CD4-positive, alpha-beta T cell (primary cell): ENCODE measurements around the gene NLRP9. TPM values are rescaled to one million over a fixed set of nuclear protein-coding genes. Genes with fewer than 3 reads are reported as not detected.

Experiments
- ATAC-seq: fragments of 200-7000 bp; cut with Tn5 transposase; one replicate; pipeline ENCODE4 v1.10.0; 2022; ENCODE audit warnings: mild to moderate bottlenecking; ENCODE audit not compliant: poor library complexity
- CTCF ChIA-PET: fragments of 350-600 bp; sonication (Branson Sonifier 250); formaldehyde crosslinking; loops from one replicate; lab custom pipeline; 2021; ENCODE audit warnings: antibody characterized with exemption, inconsistent platforms; lab: Charles Lee
- POLR2A ChIA-PET: fragments of 350-600 bp; sonication (Branson Sonifier 250); formaldehyde crosslinking; loops from one replicate; lab custom pipeline; 2021; ENCODE audit warnings: antibody characterized with exemption, inconsistent platforms; lab: Charles Lee
- DNase-seq, 14 experiments: peaks; one replicate each; pipeline ENCODE4 v3.0.0-alpha.2; 2013 to 2020; ENCODE audit warnings: mixed read lengths in 2 of 14
- H3K27ac ChIP-seq, 2 donors: one replicate each; pipeline versions ENCODE4 v1.5.1 to v1.7.0; 2013; ENCODE audit warnings: low read length in 2 of 2, low read depth in 1 of 2, mild to moderate bottlenecking in 1 of 2
- H3K27me3 ChIP-seq, 2 experiments: 1 replicate in 1 of 2; 2 replicates in 1 of 2; pipeline versions ENCODE4 v1.6.1 to v1.7.0; 2013; ENCODE audit warnings: low read length in 2 of 2, control low read depth in 1 of 2, mild to moderate bottlenecking in 1 of 2, moderate library complexity in 1 of 2; ENCODE audit not compliant: insufficient read depth in 2 of 2, control insufficient read depth in 1 of 2
- H3K36me3 ChIP-seq: one replicate; pipeline ENCODE4 v1.6.1; 2013; ENCODE audit warnings: low read length, control low read depth; ENCODE audit not compliant: insufficient read depth
- H3K4me1 ChIP-seq: one replicate; pipeline ENCODE4 v1.6.1; 2013; ENCODE audit warnings: low read length, control low read depth; ENCODE audit not compliant: insufficient read depth
- H3K4me3 ChIP-seq: one replicate; pipeline ENCODE4 v1.5.1; 2013; ENCODE audit warnings: mild to moderate bottlenecking, low read length, moderate library complexity
- H3K9me3 ChIP-seq, 2 experiments: 1 replicate in 1 of 2; 2 replicates in 1 of 2; pipeline versions ENCODE4 v1.6.1 to v1.7.0; 2013; ENCODE audit warnings: low read length in 2 of 2, mild to moderate bottlenecking in 2 of 2, control low read depth in 1 of 2, moderate library complexity in 1 of 2; ENCODE audit not compliant: control insufficient read depth in 1 of 2, insufficient read depth in 1 of 2
- H3K27ac Mint-ChIP-seq: one replicate; pipeline ENCODE4 v1.8.0; 2020; ENCODE audit warnings: mixed read lengths
- H3K27me3 Mint-ChIP-seq: one replicate; pipeline ENCODE4 v1.8.0; 2021; ENCODE audit warnings: mixed read lengths
- H3K36me3 Mint-ChIP-seq: one replicate; pipeline ENCODE4 v1.8.0; 2021; ENCODE audit warnings: low read depth, mixed read lengths
- H3K4me1 Mint-ChIP-seq: one replicate; pipeline ENCODE4 v1.8.0; 2021; ENCODE audit warnings: low read depth, mixed read lengths
- H3K4me3 Mint-ChIP-seq: one replicate; pipeline ENCODE4 v1.8.0; 2020; ENCODE audit warnings: mild to moderate bottlenecking, mixed read lengths
- H3K9me3 Mint-ChIP-seq: one replicate; pipeline ENCODE4 v1.8.0; 2020; ENCODE audit warnings: mixed read lengths
- intact Hi-C, 2 experiments: fragments of 100-400 bp; cut with DNase I in 1 of 2; cut with micrococcal nuclease in 1 of 2; formaldehyde crosslinking; loops; one replicate each; pipeline versions ENCODE4 v1.15.1 to v1.9.0; 2023 to 2025; cut with DNase I, micrococcal nuclease
- total RNA-seq, 174 experiments: library from RNA in 2 of 174; stranded (reverse) in 2 of 174; gene quantifications; one replicate each; pipeline ENCODE4 v1.2.3 and lab custom pipeline; 2021 to 2026
- TF ChIP-seq, protein P1 (sequence below): fragments of 200-600 bp; IDR thresholded peaks from one replicate; pipeline ENCODE4 v1.8.0; 2022; ENCODE audit warnings: antibody characterized with exemption, mild to moderate bottlenecking

NLRP9 gene
- total RNA-seq, 2 experiments from 2014 or later: not detected

DNA sequence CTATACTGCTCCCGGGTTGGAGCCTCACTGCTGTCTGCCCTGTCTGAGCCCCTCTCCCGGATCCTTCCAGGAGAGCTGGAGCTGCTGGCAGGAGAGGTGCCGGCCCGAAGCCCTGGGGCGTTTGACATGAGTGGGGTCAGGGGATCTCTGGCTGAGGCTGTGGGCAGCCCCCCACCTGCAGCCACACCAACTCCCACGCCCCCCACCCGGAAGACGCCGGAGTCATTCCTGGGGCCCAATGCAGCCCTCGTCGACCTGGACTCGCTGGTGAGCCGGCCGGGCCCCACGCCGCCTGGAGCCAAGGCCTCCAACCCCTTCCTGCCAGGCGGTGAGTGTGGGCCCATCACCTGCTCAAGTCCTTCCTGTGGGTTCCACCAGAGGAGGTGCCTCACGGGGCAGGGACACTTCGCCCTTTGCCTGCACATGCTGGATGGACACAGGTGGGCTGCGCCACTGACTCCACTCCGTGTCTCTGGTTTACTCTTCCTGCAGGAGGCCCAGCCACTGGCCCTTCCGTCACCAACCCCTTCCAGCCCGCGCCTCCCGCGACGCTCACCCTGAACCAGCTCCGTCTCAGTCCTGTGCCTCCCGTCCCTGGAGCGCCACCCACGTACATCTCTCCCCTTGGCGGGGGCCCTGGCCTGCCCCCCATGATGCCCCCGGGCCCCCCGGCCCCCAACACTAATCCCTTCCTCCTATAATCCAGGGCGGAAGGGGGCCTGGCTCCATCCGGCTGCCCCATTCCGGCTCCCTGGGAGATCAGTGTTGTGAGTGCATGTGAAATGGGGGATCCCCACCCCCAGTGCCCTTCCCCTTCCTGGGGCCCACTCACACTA lies 43.3 kb downstream of the NLRP9 start:
- ATAC-seq: no peak
- TF ChIP-seq, protein P1, sequence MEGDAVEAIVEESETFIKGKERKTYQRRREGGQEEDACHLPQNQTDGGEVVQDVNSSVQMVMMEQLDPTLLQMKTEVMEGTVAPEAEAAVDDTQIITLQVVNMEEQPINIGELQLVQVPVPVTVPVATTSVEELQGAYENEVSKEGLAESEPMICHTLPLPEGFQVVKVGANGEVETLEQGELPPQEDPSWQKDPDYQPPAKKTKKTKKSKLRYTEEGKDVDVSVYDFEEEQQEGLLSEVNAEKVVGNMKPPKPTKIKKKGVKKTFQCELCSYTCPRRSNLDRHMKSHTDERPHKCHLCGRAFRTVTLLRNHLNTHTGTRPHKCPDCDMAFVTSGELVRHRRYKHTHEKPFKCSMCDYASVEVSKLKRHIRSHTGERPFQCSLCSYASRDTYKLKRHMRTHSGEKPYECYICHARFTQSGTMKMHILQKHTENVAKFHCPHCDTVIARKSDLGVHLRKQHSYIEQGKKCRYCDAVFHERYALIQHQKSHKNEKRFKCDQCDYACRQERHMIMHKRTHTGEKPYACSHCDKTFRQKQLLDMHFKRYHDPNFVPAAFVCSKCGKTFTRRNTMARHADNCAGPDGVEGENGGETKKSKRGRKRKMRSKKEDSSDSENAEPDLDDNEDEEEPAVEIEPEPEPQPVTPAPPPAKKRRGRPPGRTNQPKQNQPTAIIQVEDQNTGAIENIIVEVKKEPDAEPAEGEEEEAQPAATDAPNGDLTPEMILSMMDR: no peak
- no peak for DNase-seq
- no peak overlapping the region for H3K27ac ChIP-seq
- no peaks in the 10 kb centered on the region for H3K27me3 Mint-ChIP-seq
- no peaks in the 10 kb centered on the region for H3K9me3 ChIP-seq
- no peak overlapping the region for H3K4me3 Mint-ChIP-seq
- POLR2A ChIA-PET: no interaction called here
- CTCF ChIA-PET: no interaction called here
- no peaks in the 10 kb centered on the region for H3K9me3 Mint-ChIP-seq
- no peaks in the 10 kb centered on the region for H3K4me1 Mint-ChIP-seq
- intact Hi-C loops: loop anchor here in 1 of 2 experiments (1.0 kb wide), 1 partner anchor 10 kb away; no protein-coding TSS in a partner anchor
- peaks cover 51% of the 10 kb centered on the region for H3K36me3 ChIP-seq
- H3K4me1 ChIP-seq: no peaks in the 10 kb centered on the region
- no peak overlapping the region for H3K27ac Mint-ChIP-seq
- H3K36me3 Mint-ChIP-seq: peaks cover 69% of the 10 kb centered on the region
- H3K4me3 ChIP-seq: no peak overlapping the region
- no peaks in the 10 kb centered on the region for H3K27me3 ChIP-seq

DNA sequence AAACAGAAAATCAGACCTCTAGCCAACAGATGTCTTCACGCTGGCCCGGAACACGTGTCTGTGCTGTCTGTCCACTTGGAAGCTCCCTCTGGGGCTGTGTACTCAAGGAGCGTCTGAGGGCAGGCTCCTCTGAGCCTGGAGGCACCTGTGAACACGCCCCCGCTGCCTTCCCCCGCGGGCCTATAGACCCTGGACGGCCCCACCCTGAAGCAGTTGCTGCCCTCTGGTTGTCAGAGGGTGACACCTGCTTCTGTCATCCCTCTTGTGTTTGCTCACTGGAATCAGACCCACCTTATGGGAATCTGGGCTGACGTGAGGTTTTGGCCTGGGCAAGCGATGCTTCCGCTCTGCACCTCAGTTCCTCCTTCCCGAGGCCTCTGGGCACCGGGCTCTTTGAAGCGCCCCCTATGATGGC lies 44.0 kb downstream of the NLRP9 start:
- Histone ChIP-seq H3K4me3 (no peak overlapping the region), H3K36me3 (peaks cover 57% of the 10 kb centered on the region), H3K27ac (no peak overlapping the region), H3K9me3 (no peaks in the 10 kb centered on the region), H3K27me3 (no peaks in the 10 kb centered on the region), H3K4me1 (no peaks in the 10 kb centered on the region)
- no peaks in the 10 kb centered on the region for H3K9me3 Mint-ChIP-seq
- H3K27ac Mint-ChIP-seq: no peak overlapping the region
- CTCF ChIA-PET: no interaction called here
- no peak for DNase-seq
- H3K36me3 Mint-ChIP-seq: peaks cover 72% of the 10 kb centered on the region
- no peaks in the 10 kb centered on the region for H3K4me1 Mint-ChIP-seq
- TF ChIP-seq, protein P1: no peak
- intact Hi-C loops: loop anchor here in 1 of 2 experiments (1.0 kb wide), 1 partner anchor 9 kb away; no protein-coding TSS in a partner anchor
- no peak overlapping the region for H3K4me3 Mint-ChIP-seq
- POLR2A ChIA-PET: no interaction called here
- H3K27me3 Mint-ChIP-seq: no peaks in the 10 kb centered on the region
- ATAC-seq: no peak

DNA sequence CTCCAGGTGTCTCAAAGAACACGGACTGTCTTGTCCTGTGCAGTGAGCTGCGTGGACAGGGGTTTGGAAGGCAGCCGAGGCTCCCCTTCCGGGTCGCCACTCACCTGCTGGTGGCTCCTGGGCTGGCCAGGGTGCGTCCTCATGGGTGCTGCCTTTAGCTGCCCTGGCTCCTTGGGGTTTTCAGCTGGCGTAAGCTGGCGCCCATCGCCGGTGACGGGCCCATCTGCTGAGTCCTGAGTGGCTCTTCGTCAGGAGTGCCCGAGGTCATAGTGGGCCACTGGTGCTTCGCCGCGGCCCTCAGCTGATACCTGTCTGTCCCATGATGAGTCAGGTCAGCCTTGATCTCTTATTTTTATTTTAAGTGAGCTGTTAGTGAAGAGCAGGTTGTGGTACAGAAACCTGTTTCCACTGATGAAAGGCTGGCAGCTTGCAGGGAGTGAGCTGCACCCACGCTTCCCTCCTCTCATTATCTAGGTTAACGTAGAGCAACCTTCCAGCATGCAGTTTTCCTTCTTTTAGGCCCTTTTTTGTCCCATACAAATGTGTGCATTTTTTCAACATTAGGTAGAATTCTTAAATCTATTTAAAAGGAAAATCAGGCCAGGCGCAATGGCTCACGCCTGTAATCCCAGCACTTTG lies 44.7 kb downstream of the NLRP9 start:
- Histone ChIP-seq H3K4me3 (no peak overlapping the region), H3K27me3 (no peaks in the 10 kb centered on the region), H3K36me3 (peaks cover 65% of the 10 kb centered on the region), H3K9me3 (no peaks in the 10 kb centered on the region), H3K4me1 (peaks cover under 1% of the 10 kb centered on the region), H3K27ac (no peak overlapping the region)
- Mint-ChIP-seq H3K4me1 (no peaks in the 10 kb centered on the region), H3K36me3 (peaks cover 72% of the 10 kb centered on the region), H3K4me3 (no peak overlapping the region), H3K9me3 (no peaks in the 10 kb centered on the region), H3K27me3 (no peaks in the 10 kb centered on the region), H3K27ac (no peak overlapping the region)
- ChIA-PET CTCF (no interaction called here), POLR2A (interaction anchor here (0.6 kb wide), 1 partner anchor 30 kb away, joined by 3 read pairs; no protein-coding TSS in a partner anchor)
- no peak for ATAC-seq
- DNase-seq: no peak
- TF ChIP-seq, protein P1: no peak
- intact Hi-C loops: no loop called here
